ENCODE results near the gene AKR1C3.

DNA sequence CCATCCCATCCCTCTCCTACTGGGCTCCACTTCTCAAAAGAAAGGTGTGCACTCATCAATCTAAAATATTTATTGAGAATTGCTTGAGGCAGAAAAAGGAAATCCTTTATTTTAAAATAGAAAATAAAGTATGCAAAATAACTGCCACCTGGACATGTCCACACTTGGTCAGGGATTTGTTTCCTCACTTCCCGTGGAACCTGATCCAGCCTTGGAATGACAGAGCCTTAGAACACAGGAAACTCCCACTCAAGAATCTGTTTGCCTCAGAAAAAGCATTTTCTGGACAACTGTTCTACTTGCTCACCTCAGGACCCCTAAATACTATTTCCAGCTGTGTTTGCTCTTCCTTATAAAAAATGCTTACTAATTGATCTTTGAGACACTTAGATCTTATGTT lies 61.7 kb downstream of the AKR1C3 start:
- TF ChIP-seq FOS (IDR thresholded peaks at IDR 0.05; ENCODE audit: low read depth, low read length), result no peak
- TF ChIP-seq, protein P1, sequence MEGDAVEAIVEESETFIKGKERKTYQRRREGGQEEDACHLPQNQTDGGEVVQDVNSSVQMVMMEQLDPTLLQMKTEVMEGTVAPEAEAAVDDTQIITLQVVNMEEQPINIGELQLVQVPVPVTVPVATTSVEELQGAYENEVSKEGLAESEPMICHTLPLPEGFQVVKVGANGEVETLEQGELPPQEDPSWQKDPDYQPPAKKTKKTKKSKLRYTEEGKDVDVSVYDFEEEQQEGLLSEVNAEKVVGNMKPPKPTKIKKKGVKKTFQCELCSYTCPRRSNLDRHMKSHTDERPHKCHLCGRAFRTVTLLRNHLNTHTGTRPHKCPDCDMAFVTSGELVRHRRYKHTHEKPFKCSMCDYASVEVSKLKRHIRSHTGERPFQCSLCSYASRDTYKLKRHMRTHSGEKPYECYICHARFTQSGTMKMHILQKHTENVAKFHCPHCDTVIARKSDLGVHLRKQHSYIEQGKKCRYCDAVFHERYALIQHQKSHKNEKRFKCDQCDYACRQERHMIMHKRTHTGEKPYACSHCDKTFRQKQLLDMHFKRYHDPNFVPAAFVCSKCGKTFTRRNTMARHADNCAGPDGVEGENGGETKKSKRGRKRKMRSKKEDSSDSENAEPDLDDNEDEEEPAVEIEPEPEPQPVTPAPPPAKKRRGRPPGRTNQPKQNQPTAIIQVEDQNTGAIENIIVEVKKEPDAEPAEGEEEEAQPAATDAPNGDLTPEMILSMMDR (conservative IDR thresholded peaks at IDR 0.05; ENCODE audit: low read depth, low read length), result no peak
- no peak for TF ChIP-seq MXI1 (IDR thresholded peaks at IDR 0.05; ENCODE audit: borderline replicate concordance, low read depth, low read length)
- no peak for TF ChIP-seq POLR2A (IDR thresholded peaks at IDR 0.05; ENCODE audit: low read depth, low read length)
- no peak for TF ChIP-seq MAFK (IDR thresholded peaks at IDR 0.05; ENCODE audit: low read depth, low read length)
- TF ChIP-seq NFE2L2 (IDR thresholded peaks at IDR 0.05; ENCODE audit: low read depth, low read length), result no peak
- TF ChIP-seq, protein P2, sequence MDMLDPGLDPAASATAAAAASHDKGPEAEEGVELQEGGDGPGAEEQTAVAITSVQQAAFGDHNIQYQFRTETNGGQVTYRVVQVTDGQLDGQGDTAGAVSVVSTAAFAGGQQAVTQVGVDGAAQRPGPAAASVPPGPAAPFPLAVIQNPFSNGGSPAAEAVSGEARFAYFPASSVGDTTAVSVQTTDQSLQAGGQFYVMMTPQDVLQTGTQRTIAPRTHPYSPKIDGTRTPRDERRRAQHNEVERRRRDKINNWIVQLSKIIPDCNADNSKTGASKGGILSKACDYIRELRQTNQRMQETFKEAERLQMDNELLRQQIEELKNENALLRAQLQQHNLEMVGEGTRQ (IDR thresholded peaks at IDR 0.05; ENCODE audit: low read depth, low read length), result no peak
- TF ChIP-seq RAD21 (IDR thresholded peaks at IDR 0.05; ENCODE audit: low read length), result no peak
- no peak for TF ChIP-seq CEBPB (IDR thresholded peaks at IDR 0.05; ENCODE audit: low read depth, low read length)
- TF ChIP-seq, protein P3, sequence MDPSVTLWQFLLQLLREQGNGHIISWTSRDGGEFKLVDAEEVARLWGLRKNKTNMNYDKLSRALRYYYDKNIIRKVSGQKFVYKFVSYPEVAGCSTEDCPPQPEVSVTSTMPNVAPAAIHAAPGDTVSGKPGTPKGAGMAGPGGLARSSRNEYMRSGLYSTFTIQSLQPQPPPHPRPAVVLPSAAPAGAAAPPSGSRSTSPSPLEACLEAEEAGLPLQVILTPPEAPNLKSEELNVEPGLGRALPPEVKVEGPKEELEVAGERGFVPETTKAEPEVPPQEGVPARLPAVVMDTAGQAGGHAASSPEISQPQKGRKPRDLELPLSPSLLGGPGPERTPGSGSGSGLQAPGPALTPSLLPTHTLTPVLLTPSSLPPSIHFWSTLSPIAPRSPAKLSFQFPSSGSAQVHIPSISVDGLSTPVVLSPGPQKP (IDR thresholded peaks at IDR 0.05; ENCODE audit: borderline replicate concordance, low read depth, low read length), result no peak
- TF ChIP-seq RCOR1 (IDR thresholded peaks at IDR 0.05; ENCODE audit: insufficient replicate concordance, low read length), result no peak
- no peak for TF ChIP-seq SMC3 (IDR thresholded peaks at IDR 0.05; ENCODE audit: low read depth, low read length)
- no peak for TF ChIP-seq MAZ (IDR thresholded peaks at IDR 0.05; ENCODE audit: borderline replicate concordance, low read depth, low read length)
- TF ChIP-seq CHD1 (IDR thresholded peaks at IDR 0.05; ENCODE audit: low read depth, low read length), result no peak
